ENCODE data around the gene EMILIN2.
"Not testable (repeated sequence)": the region's sequence is repeated elsewhere in the genome, so short reads cannot be mapped to it uniquely, and the experiment has no call there.

EMILIN2 gene

DNA sequence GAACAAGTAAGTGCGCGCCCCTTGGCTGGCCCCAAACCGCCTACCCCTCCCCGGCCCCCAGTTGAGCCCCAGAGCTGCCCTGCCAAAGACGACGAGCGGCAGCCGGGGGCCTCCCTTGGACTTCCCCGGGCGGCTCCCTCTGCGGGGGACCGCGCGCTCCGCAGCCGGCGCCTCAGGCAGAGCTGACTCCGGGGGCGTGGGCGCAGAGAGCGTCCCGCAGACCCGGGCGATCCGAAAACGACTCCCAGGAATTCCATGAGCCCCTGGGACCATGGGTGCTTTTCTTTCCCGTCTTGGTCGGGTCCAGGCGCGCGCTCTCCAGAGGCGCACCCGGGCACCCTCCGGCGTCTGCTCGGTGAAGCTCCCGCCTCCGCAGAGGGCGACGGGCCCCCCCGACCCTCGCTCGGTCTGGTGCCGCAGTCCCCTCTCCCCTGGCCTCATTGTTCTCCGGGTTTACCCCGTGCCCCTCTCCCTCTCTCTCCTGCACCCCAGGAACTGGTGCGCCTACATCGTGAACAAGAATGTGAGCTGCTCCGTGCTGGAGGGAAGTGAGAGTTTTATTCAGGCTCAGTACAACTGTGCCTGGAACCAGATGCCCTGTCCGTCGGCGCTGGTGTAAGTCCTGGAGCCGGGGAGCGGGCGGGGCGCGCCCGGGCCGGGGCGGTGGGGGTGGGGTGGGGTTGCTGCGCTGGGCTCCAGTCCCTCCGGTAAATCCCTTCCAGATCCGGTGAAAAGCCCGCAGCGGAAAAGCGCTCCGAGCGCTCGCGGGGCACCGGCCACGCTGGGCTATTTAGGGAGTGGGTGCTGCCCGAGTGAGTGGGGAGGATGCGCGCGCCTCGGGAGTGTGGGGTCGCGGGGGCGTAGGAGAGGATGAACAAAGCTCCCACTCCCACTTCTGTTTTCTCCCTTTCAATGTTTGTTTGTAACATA lies 776 bp downstream of the EMILIN2 start:
- no peak for DNase-seq

DNA sequence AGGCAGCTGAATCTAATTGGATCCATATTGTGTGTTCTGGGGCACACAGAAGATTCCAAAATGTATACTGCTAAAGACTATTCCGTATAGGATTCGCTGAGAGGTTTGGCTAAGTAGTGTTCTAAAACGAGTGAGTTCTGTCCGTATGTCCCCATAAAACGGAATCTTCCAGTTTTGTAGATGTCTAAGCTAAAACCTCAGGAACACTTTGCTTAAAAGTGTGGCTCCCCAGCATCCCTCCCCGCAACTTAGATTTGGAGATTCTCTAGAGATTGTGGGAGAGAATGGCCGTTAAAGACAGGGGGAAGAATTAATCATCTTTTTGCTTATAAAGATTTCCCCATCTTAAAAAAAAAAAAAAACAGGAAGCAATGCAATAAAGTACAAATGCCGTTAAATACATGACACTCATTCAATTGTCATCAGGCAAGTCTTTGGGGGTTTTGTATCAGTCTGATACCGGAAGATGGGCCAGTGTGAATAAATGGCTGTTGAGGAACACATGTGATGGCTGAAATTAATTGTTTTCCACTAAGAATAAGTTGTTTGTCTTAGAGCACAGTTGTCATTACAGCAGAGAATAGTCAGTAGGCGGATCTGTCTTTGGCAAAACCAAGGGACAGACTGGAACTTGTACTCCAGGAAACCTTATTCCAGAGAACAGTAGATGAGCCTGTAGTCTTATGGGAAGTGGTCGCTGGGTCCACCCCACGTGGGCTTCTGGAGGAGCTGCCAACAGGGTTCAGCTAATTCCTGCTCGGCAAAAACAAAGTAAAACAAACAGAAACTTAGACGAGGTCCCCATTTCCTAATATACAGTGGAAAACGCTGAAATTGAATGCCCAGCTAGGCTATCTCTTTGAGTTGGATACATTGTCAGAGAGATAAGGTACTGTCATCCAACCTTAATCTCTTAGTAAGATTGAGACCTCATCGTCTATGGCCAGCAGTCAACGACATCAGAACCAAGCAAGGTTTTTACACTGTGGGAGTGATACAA lies 1.7 kb downstream of the EMILIN2 start:
- DNase-seq = no peak

DNA sequence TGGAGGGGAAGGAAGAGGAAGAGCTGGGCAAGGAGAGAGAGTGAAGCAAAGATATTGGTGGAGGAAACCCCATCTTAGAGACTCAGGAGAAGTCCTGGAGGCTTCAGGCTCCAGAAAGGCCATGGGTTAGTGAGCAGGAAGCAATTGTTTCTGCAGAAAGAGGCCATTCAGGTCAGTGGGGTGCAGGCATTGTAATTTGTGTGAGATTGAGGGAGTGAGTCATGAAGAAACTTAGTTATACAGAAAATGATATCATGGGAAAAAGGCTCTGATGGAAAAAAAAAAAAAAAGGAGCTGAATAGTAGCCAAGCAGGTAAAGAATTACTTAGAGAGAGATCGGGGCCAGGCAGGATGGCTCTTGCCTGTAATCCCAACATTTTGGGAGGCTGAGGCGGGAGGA lies 4.0 kb downstream of the EMILIN2 start:
- no peak for DNase-seq

DNA sequence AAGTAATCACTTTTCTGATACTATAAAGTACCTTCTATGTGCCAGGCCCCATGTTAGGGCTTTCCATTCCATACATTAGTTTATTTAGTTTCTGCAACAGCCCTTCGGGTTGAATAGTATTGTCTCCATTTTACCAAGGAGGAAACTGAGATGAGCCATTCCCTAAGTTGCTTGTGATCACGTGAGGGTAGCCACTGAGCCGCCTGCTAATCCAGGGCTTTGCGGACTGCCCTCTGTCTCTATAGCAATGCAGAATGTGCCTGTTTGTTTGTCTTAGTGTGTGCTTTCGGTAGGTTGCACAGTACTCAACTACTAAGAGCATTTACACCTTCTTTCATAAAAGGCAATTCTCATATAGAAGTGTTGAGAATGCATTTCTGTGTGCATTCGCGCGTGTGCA lies 5.0 kb downstream of the EMILIN2 start:
- no peak for DNase-seq

DNA sequence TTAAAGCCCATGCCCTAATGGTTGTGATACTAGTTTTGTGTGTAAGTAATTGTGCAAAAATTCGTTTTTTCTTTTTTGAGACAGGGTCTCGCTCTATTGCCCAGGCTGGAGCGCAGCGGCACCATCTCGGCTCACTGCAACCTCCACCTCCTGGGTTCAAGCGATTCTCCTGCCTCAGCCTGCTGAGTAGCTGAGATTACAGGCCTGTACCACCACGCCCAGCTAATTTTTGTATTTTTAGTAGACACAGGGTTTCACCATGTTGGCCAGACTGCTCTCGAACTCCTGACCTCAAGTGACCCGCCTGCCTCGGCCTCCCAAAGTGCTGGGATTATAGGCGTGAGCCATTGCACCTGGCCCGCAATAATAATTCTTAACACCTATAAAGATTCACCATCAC lies 5.7 kb downstream of the EMILIN2 start:
- not testable (repeated sequence) for DNase-seq

DNA sequence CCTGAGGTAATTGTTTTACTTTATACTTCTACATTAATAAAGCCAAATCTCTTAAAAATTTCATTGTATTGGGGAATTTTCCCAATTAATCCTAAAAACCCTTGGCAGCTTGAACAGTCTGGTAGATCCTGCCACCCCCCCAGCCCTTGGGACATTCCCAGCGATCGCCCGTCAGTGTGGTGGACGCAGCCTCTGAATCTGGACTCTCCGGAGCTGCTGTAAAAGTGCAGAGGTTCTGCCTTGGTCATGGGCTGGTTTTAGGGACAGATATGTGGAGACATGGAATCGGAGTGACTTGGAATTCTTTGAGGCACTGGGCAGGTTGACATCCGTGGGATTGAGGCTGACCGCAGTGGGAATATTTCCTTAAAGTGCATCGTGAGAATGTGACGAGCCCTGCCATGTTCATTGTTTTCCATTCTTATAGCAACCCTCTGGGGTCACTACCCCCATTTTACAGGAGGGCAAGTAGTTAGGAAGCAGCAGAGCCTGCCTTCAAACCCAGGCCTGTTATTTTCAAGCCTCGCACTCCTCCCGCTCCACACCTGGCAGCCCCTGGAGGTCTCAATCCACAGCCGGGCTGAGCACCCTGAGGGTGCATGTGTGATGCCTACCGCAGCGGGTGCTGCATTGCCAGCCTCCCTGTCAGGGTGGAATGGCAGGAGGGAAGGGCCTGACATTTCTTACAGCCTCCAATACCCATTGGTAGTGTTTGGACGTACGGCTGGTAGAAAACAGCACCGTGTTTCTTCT lies 6.5 kb downstream of the EMILIN2 start:
- no peak for DNase-seq

DNA sequence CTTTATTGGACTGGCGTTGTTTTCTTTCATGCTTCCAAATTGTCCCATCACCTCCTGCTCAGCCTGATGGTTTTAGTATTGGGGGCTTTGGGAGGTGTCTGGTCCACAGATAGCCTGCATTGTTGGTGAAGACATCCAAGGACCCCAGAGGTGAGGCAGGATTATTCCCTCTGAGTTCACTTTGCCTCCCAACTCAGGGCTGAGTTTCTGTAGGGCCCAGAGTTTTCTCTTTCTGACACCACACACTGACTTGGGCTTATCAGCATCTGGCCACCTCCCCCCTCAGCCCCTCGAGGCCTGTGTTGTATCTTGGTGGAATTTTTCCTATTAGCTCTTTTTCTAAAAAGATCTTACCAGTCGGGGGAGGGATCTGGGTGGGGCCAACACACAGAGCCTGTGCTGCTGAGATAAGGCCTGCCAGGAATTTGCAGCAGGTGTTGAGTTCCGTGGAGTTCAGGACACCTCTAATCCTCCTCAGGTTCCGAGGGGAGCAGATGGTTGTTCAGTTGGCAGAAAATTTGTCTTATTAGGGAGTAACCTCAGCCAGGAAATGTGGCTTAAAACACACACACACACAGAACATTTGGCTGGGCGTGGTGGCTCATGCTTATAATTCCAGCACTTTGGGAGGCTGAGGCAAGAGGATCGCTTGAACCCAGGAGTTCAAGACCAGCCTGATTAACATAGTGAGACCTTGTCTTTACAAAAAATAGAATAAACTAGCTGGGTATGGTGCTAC lies 7.3 kb downstream of the EMILIN2 start:
- no peak for DNase-seq

DNA sequence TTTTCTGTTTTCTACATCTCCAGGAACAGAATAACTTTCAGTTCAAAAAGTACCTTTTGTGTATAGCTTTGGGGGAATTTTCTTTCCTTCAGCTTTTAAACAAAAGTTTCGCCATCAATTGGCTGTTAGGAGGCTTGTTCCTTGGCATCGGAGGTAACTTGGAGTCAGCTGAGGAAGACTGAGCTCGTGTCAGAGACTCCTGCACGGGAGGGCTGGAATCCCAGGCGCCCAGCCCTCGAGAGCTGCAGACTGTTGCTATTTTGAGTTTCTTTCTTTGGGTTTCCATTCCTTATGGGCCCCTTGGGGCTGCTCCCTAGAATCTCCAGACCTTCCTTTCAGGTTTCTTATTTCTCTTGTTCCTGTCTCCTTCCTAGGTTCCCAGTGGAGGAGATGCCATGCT lies 8.1 kb downstream of the EMILIN2 start:
- no peak for DNase-seq

DNA sequence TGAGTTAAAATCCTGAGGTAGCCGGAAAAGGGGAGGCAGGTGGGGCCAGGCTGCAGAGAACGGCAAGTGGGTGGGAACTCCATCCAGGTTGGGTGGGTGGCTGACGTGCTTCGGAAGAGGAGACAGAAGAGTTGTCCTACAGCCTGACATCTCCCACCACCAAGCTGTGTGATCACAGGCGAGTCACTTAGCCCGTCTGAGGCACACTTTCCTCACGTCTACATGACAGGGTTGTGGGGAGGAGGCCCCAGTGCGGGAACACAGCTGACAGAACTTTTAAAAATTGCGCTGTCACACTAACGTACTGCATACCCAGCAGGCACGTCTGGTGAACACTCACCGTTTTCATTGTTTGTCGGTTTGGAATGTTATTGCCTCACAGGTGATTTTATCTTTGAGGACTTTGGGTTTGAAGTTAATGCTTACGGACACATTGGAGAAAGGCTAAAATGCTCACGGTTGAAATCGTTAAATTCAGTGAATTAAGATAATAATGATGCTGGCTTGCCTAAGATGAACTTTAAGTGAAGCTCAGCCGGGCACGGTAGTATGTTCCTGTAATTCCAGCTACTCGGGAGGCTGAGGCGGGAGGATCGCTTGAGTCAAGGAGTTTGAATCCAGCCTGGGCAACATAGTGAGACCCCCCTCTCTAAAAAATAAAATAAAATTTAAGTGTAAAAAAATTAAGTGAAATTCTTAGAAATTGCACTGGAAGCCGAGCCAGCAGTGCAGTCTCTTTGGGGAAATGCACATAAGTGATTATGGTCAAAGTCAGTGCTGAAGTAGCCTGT lies 8.9 kb downstream of the EMILIN2 start:
- DNase-seq = no peak

DNA sequence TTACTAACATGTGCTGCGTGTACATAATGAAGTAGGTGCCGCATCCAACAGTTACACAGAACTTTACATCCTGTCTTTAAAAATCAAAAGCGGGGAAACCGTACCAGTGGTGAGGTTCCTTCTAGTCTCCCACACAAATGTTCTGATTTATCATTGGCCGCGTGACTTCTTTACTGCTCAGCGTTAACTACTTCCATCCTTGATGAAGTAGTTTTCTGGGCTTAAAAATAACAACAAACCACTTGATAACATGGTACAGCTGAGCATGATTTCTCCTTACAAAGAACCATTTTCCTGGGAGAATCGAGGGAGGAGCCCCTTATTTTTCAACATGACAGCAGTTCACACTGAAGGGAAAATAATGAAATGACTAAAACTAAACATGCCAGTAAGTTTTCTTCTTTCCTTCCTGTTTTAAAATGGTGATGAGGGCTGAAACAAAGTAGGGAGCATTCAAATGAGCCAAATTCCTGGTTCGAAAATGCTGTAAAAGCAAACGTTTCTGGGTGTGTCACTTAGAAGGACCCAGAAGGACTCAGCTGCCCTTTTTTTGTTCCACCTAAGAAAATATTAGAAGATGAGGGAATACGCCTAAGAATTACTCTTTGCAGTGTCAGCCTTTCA lies 9.9 kb downstream of the EMILIN2 start:
- no peak for DNase-seq

DNA sequence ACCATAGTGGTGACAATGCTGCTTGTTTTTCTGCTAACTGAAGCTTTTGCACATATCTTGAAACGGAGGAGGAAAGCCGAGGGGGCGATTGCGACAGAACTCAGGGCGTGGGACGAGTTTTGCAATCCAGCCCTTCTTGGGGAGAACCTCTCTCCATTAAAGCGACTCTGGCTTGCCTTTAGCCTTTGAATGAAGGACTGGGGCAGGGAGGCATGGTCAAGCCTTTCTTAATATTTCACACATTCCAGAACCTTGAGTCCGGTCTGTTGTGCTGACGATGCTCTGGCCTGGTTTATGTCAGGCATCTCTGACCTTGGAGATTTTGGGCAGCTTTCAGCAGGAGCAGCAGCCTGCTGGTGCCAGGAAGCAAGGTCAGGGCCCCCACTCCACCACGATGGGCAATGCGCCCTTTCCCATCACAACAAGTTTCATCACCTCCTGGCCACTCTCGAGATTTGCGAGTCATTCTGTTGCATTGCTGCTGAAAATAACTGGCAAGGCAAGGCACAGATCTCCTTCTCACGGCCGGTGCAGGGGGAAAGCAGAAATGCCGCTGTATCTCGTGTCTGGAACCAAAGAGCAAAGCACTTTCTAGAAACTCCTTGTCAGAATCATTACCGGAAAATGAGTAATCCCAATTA lies 10.8 kb downstream of the EMILIN2 start:
- DNase-seq = no peak

DNA sequence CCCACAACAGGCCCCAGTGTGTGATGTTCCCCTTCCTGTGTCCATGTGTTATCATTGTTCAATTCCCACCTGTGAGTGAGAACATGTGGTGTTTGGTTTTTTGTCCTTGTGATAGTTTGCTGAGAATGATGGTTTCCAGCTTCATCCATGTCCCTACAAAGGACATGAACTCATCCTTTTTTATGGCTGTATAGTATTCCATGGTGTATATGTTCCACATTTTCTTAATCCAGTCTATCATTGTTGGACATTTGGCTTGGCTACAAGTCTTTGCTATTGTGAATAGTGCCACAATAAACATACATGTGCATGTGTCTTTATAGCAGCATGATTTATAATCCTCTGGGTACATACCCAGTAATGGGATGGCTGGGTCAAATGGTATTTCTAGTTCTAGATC lies 13.6 kb downstream of the EMILIN2 start:
- not testable (repeated sequence) for DNase-seq

DNA sequence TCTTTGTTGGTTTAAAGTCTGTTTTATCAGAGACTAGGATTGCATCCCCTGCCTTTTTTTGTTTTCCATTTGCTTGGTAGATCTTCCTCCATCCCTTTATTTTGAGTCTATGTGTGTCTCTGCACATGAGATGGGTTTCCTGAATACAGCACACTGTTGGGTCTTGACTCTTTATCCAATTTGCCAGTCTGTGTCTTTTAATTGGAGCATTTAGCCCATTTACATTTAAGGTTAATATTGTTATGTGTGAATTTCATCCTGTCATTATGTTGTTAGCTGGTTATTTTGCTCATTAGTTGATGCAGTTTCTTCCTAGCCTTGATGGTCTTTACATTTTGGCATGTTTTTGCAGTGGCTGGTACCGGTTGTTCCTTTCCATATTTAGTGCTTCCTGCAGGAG lies 17.2 kb downstream of the EMILIN2 start:
- not testable (repeated sequence) for DNase-seq

DNA sequence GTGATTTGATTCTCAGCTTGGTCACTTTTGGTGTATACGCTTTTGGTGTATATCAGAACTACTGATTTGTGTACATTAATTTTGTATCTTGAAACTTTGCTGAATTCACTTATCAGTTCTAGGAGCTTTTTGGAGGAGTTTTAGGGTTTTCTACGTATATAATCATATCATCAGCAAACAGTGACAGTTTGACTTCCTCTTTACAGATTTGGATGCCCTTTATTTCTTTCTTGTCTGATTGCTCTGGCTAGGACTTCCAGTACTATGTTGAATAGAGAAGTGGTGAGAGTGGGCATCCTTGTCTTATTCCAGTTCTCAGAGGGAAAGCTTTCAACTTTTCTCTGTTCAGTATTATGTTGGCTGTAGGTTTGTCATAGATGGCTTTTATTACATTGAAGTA lies 19.7 kb downstream of the EMILIN2 start:
- not testable (repeated sequence) for DNase-seq

DNA sequence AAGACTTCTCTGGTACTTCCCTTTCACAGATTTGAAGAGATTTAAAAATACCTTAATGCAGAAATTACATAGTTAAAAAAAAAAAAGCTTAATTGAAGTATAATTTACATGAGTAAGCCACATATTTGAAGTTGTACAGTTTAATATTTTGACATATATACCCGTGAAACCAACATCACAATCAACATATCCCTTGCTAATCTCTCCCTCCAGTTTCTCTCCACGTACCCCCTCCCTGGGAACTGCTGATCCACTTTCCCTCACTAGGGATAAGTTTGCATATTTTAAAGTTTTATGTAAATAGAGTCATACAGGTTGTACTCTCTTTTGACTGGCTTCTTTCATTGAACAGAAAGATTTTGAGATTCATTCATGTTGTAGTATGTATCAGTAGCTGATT lies 22.4 kb downstream of the EMILIN2 start:
- DNase-seq = no peak

DNA sequence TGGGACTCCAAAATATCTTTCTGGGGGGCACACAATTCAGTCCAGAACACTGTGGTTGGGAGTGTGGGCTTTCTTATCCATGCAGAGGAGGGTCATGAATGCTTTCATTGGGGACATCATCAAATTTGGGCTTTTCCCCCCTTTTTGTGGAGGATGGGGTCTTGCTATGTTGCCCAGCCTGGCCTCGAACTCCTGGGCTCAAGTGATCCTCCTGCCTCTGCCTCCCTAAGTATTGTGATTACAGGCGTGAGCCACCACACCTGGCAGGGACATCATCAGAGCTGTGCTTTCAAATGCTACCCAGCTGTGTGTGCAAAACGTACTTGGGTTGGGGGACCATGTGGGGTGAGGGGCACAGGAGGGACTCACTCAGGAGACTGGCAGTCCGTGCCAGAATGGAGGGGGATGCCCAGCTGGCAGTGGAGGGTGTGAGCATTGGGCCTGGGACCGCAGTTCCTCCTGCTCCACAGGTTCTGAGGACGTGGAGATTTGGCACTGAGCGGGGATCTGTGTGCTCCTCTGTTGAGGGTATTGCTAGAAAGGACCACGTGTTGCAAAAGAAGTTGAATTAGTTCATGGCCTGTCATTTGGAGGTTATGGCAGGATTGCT lies 24.4 kb downstream of the EMILIN2 start:
- DNase-seq = no peak

DNA sequence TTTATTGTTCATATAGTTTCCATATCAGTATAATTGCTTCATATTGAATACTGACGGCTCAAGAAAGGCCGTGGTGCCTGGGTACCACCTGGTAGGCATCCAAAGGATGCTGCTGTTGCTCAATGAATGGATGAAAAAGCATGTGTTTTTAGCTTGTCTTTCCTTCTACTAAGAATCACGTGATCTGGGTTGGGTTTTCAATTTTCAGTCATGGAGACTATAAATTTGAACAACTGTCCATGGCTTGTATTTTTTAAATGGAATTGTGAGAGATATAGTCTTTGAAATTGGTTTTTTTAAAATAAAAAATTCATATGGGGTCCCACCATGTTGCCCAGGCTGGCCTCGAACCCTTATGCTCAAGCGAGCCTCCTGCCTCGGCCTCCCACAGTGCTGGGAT lies 25.3 kb downstream of the EMILIN2 start:
- DNase-seq = no peak

DNA sequence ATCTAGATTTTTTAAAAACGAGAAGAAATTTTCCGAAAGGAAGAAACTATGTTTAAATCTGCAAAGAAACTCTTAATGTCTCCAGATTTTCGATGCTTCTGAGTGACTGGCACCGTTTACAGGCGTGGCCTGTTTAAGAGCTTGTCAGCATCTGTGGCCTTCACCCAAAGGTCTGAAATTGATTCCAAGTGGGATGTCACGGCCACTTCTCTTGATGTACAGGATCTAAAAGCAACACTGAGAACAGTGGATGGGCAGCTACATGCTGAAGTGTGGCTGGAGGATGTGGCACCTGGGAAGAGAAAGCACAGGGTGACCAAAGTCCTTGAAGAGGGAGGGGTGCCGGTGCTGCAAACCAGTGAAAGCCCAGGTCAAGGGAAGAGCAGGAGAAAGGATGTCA lies 28.0 kb downstream of the EMILIN2 start:
- DNase-seq = no peak

DNA sequence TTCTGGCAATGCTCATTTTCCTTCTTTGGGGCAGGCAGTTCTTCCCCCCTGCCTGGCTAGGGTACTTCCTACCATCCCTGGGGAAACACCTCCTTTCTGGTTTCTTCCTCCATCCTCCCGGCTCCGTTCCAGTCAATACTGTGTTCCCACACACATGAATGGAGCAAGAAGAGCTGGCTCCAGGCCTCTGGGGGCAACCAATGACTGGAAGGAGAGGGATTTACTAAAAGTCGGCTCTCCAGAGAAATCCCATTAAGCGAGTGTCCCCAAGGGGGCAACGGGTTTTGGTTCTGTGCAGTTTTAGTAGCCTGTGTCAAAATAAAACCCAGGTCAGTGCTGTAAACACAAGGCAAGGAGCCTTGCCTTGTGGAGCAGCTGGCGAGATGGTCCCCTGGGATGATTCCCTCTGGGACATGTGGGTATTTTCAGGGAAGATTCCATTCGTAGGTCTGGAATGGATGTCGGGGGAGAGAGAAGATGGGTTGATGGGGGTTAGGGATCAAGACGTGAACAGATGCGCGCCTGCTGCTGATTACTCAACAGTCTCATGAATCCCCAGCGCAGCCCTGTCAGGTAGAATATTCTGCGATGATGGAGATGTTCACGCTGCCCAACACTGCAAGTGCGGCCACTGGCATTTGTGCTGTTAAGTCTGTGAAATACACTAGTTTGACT lies 32.0 kb downstream of the EMILIN2 start:
- DNase-seq = no peak

All from NCI-H1105 treated with DMSO at 0.1 percent for 48 hours (cell line).